ENCODE data around the gene HAP1. TPM values are rescaled to one million over a fixed set of nuclear protein-coding genes. Genes with fewer than 3 reads are reported as not detected.

HAP1 gene
- total RNA-seq, 1 donor from 2014 or later: 0.11 TPM

Other genes starting within 250 kb of the HAP1 start
- gene KRT36, start 244.7 kb downstream of the HAP1 start, total RNA-seq: not detected in 2 replicates
- not detected in 2 replicates for gene KRT13, start 229.0 kb downstream of the HAP1 start, total RNA-seq
- not detected in 2 replicates for gene KRT15, start 215.8 kb downstream of the HAP1 start, total RNA-seq
- 0.65 and 1.5 TPM in 2 replicates for gene KRT19, start 206.3 kb downstream of the HAP1 start, total RNA-seq
- gene KRT9, start 162.6 kb downstream of the HAP1 start, total RNA-seq: 0.30 TPM in 1 of 2 replicates, not detected in the other
- not detected in 2 replicates for gene KRT14, start 147.7 kb downstream of the HAP1 start, total RNA-seq
- 1.3 and 1.4 TPM in 2 replicates for gene KRT16, start 121.9 kb downstream of the HAP1 start, total RNA-seq
- gene KRT17, start 110.1 kb downstream of the HAP1 start, total RNA-seq: 40.5 and 43.2 TPM in 2 replicates
- gene EIF1, start 45.8 kb downstream of the HAP1 start, total RNA-seq: 1,019 and 1,057 TPM in 2 replicates
- gene GAST, start 22.3 kb downstream of the HAP1 start, total RNA-seq: not detected in 2 replicates
- gene JUP, start 52.1 kb upstream of the HAP1 start, total RNA-seq: 79.8 and 92.6 TPM in 2 replicates
- 67.8 and 72.8 TPM in 2 replicates for gene P3H4, start 77.3 kb upstream of the HAP1 start, total RNA-seq
- gene FKBP10, start 78.4 kb upstream of the HAP1 start, total RNA-seq: 408 and 426 TPM in 2 replicates
- gene NT5C3B, start 101.6 kb upstream of the HAP1 start, total RNA-seq: 58.9 and 63.6 TPM in 2 replicates
- not detected in 2 replicates for gene KLHL10, start 103.2 kb upstream of the HAP1 start, total RNA-seq
- gene KLHL11, start 130.8 kb upstream of the HAP1 start, total RNA-seq: 16.0 and 18.4 TPM in 2 replicates
- 141 and 143 TPM in 2 replicates for gene ACLY, start 184.3 kb upstream of the HAP1 start, total RNA-seq
- gene ODAD4, start 196.0 kb upstream of the HAP1 start, total RNA-seq: 1.9 and 2.5 TPM in 2 replicates
- 108 and 119 TPM in 2 replicates for gene CNP, start 232.2 kb upstream of the HAP1 start, total RNA-seq

Measured in osteocyte (in vitro differentiated cells).